Epidermal melanocyte (primary cell): Measurements from ENCODE around the gene LRRC55.

Experiments used
- DNase-seq: peaks from one replicate; pipeline ENCODE4 v3.0.0; 2011; ENCODE audit warnings: low spot score; ENCODE audit not compliant: insufficient read length

The LRRC55 gene, protein sequence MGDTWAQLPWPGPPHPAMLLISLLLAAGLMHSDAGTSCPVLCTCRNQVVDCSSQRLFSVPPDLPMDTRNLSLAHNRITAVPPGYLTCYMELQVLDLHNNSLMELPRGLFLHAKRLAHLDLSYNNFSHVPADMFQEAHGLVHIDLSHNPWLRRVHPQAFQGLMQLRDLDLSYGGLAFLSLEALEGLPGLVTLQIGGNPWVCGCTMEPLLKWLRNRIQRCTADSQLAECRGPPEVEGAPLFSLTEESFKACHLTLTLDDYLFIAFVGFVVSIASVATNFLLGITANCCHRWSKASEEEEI

DNA sequence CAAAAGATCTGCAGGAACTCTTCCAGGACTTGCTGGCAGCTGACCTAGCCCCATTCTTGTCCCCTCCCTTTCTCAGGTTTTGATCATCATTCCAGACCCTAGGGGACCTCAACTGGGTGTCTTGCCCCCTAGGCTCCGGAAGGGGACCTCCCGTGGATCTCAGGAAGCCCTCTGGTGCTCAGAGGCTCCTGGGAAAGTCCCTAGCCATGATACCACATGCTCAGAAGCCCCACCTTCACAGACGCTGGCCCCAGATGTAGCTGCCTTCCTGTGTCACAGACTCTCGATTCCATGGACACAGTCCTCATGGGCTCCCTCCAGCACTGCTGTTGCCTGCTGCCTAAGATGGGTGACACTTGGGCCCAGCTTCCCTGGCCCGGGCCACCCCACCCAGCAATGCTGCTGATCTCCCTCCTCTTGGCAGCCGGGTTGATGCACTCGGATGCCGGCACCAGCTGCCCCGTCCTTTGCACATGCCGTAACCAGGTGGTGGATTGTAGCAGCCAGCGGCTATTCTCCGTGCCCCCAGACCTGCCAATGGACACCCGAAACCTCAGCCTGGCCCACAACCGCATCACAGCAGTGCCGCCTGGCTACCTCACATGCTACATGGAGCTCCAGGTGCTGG is at the start of gene LRRC55:
TSS of gene LRRC55 (plus strand) at position 276 of the 628 bp plus-strand sequence. CDS start at position 346, 70 bp downstream.
- no peak for DNase-seq

DNA sequence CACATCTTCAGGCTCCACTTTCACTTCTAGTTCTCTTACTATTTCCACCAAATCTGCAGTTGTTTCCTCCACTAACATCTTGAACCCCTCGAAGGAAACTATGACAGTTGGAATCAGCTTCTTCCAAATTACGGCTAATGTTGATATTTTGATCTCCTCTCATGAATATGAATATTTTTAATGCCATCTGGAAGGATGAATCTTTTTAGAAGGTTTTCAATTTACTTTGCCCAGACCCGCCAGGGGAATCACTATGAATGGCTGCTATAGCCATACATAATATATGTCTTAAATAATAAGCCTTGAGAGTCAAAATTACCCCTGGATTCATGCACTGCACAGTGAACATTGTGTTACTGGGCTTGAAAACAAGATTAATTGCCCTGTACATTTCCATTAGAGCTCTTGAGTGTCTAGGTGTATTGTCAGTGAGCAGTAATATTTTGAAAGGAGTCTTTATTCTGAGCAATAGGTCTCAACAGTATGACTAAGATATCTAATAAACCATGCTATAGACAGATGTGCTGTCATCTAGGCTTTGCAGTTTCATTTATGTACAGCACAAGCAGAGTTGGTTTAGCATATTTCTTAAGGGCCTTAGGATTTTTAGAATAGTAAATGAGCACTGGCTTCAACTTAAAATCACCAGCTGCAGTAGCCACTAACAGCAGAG is 48.3 kb upstream of the LRRC55 start:
- DNase-seq = no peak

- no peak for DNase-seq
Measured at GRCh38 chr11:57134284-57134683, 47.5 kb upstream of the LRRC55 start.

DNA sequence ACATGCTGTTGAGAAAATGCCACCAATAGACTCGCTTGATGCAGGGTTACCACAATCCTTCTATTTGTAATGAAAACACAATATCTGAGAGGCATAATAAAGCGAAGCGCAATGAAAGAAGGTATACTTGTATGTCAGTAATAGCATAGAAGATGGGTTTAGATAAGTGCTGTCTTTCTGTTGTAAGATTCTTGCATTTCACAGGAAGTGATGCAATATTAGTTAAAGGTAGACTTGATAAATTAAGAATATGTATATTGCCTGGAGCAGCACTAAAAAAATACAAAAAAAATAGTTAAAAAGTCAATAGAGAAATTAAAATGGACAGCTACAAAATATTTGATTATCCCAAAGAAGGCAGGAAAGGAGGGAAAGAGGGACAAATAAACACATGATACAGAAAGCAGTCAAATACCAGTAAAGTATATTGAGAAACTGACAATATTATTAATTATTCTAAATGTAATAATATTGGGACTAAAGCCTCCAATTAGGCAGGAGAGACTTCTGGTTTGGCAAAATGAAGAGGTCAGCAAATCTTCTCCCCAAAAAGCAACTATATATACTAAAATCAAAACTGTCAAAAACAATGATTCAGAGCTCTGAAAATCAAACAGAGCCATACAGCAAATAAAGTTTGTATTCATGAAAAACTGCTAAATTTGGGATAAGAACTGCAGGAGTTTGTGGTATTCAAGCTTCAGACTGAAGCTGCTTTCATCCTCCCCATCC is 46.6 kb upstream of the LRRC55 start:
- no peak for DNase-seq

- DNase-seq = no peak
Measured at GRCh38 chr11:57140568-57140967, 41.2 kb upstream of the LRRC55 start.

- no peak for DNase-seq
Measured at GRCh38 chr11:57143459-57143858, 38.3 kb upstream of the LRRC55 start.

- DNase-seq = no peak
Measured at GRCh38 chr11:57144075-57144474, 37.7 kb upstream of the LRRC55 start.

DNA sequence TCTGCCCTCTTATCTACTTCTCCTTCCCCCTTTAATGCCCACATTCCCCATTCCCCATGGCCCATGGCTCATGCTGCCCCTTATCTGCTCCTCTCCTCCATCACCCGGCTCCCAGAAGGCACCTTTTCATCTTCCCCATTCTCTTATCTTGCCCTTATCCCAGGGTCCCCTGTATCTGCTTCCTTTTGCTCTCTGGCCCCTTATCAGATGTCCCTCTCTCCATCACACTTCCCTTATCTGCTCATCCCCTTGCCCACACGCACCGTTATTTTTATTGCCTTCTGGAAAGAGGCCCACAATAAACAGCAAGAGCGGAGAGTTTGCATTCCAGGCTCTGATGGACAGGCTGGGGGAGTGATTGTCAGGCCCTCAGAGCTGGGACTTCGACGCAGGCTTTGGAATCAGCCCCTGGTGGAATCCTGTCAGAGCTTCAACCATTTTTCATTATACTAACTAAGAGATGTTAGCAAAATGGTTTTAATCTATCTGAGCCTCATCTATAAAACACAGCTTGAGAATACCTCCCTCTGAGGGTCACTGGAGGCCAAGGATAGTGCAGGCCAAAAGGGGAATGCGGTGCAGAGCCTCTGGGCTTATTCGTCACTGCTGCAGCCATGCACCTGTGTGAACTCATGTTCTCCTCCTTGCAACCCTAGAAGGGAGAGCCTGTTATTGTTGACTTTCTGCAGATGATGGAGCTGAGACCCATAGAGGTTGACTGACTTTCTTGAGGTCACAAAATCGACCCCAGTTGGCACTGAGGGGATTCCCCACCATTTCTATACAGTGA is 37.0 kb upstream of the LRRC55 start:
- no peak for DNase-seq

DNA sequence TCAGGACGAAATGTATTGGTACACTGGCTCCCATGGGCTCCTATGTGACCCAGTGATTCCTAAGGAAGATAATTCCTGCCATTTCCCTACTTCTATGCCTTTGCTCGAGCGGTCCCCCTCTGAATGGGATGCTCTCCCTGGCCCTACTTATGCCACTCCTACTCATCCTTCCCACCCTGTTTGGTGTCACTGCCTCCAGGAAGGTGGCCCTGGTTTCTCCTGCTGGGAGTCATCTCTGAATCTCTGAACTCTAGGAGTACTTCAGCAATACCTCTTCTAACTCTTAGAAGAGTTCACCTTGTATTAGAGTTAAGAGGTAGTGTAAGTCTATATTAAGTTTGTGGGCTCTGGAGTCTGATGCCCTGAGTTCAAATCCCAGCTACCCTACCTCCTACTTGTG is 35.5 kb upstream of the LRRC55 start:
- no peak for DNase-seq

DNA sequence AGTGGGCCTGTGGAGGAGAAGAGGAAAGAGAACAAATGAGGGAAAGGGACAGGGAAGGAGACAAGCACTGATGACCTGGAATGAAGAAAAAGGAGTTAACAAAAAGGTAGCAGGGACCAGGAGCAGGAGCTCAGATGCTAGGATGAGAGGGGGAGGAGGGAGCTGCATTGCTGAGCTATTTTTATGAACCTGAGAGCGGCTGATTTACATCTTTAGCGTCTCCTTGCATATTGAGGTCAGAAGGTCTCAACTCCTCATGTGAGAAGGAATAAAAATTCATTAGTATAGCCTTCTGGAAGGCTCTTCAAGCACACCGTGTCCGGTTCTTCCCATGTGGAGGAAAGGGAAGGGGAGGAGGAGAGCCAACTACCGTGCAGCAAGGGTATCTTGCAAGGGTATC is 33.1 kb upstream of the LRRC55 start:
- DNase-seq = no peak

DNA sequence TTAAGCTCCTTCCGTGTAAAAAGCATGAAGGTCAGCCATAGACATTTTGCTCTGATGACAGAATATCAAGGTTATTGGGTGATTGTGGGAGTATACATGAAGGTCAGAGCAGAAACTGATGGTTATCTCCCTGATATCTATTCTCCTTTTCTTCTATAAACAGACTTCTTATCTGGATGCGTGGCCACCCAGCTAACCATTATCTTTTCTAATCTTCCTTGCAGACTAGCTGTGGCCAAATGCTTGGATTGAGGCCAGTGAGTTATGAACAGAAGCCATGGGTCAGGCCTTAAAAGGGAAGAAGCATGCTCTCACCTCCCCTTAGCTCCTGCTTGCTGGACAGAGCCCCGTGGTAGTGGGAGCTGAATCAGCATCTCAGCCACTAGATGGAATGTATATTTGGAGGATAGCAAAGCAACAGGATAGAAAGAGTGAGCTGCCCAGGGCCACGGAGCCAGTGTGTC is 31.3 kb upstream of the LRRC55 start:
- no peak for DNase-seq

- no peak for DNase-seq
Measured at GRCh38 chr11:57152134-57152533, 29.6 kb upstream of the LRRC55 start.

DNA sequence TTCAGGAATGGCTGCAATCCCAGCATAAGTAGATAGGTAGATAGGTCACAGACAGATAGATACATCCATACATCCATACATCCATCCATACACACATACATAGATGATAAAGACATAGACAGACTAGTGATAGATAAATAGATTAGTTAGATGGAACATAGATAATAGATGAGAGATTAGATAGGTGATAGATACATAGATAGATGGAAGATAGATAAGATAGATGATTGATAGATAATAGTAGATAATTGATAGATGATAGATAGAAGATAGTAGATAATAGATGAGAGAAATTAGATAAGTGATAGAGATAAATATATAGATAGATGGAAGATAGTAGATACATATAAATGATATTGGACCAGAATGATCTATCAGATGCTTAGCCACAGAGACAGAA is 28.3 kb upstream of the LRRC55 start:
- DNase-seq = no peak

DNA sequence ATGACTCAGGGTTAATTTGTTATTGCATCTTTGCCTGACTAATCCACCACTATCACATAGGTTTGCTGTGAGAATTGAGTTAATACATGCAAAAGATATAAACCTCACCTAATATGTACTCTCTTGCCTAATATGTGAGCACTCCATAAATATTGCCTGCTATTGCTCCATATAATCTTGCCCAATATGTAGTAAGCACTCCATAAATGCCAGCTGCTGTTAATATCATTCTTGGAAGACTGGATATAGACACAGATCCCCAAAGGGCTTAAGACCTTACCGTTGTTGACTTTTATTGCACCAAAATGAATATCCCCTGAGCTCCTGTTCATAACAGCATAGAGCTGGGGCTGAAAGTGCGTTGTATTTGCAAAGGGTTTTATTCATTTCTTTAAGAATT is 27.0 kb upstream of the LRRC55 start:
- no peak for DNase-seq

DNA sequence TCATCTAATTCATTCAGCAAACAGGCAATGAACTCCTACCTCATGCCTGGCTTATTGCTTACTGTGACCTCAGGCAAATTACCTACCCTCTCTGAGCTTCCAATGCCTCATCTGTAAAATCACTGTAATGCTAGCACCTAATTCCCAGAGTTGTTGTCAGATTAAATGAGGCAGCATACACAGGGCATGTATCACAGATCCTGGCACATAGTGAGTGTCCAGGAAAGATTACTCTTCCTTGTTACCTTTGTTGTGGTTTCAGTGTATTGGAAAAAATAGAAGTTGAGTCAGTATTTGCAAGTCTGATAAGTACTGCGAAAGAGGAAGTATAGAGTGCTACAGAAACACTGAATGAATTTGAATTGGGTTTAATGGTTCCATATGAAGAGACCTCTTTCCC is 26.4 kb upstream of the LRRC55 start:
- no peak for DNase-seq

DNA sequence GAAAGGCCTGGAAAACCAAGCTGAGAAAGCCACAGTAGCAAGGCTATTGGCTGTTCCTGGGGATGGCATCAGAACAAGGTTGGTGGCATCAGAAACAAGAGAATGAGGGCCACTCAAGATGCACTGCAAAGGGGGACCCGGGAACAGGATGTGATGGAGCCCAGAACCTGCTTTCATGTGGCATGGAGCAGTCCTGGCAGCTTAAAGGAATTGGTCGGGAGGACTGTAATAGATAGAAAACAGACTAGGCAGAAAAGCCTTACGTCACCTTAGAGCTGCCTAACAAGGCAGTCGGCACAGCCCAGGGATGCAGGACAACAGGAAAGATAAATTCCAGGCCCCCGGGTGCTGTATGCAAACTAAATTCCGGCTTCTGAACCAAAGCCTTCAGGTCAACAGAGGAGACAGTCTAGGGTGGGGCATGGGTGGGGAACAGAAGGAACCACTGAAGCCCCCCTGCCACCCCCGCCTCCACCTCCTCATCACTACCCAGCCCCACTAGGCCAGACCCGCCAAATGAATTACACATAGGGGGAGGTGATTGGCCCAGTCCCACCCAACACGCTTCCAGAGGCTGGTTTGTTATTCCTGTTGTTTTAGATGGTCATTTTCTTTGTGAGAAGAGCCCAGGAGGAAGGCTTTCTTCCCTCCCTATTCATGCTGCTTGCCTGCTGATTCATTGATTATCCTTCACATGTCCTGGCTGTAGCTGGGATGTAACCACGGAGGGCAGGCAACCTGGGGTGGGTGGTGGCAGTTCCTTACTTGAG is 25.7 kb upstream of the LRRC55 start:
- DNase-seq = no peak

GRCh38 chr11:57156928-57157327 is 24.8 kb upstream of the LRRC55 start:
- DNase-seq = no peak

- DNase-seq = no peak
Measured at GRCh38 chr11:57157624-57158023, 24.1 kb upstream of the LRRC55 start.

- DNase-seq = no peak
Measured at GRCh38 chr11:57158180-57158579, 23.6 kb upstream of the LRRC55 start.

DNA sequence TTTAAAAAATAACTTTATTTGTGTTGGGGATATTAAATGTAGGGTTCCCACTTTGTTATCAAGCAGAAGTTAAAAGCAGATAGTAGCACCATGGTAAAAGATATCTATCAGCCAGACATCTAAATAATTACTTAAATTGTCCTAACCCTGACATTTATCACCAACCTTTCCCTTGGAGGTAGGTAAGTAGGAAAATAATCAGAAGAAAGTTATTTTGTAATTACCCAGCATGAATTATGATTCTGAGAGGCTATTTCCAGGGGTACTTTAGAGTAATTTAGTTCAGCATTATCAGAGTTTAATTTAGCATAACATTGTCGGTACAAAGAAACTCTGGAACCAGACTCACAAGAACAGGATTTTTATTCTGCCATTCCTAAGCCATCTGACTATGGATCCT is 23.2 kb upstream of the LRRC55 start:
- no peak for DNase-seq
